HAP-1 (cell line): ENCODE data around the gene EGFLAM.

ENCODE experiments used
- DNase-seq, 2 experiments: peaks; one replicate each; pipeline ENCODE4 v3.0.0-alpha.2; 2016 to 2020; ENCODE audit warnings: low spot score in 2 of 2
- H3K27me3 ChIP-seq: fragments of 250-450 bp; sonication (Bioruptor Pico); 2 replicates; pipeline ENCODE4 v1.5.1; 2020; ENCODE audit warnings: low read depth, mild to moderate bottlenecking, moderate library complexity
- H3K36me3 ChIP-seq: fragments of 250-450 bp; sonication (Bioruptor Pico); replicated peaks from 2 replicates; pipeline ENCODE4 v1.5.1; 2020; ENCODE audit warnings: mild to moderate bottlenecking
- H3K4me1 ChIP-seq: fragments of 250-450 bp; sonication (Bioruptor Pico); 2 replicates; pipeline ENCODE4 v1.5.1; 2020; ENCODE audit warnings: mild to moderate bottlenecking
- H3K4me3 ChIP-seq: fragments of 250-450 bp; sonication (Bioruptor Pico); 2 replicates; pipeline ENCODE4 v1.5.1; 2020; ENCODE audit warnings: mild to moderate bottlenecking, moderate library complexity
- H3K9me3 ChIP-seq: fragments of 250-450 bp; sonication (Bioruptor Pico); 2 replicates; pipeline ENCODE4 v1.5.1; 2020; ENCODE audit warnings: mild to moderate bottlenecking, moderate library complexity
- in situ Hi-C: fragments of 300-500 bp; cut with MboI; formaldehyde crosslinking; loops from 3 replicates; pipeline ENCODE4 v1.14.3; 2020; ENCODE audit warnings: low sequenced_read_pairs, inconsistent platforms, mixed read lengths

Gene EGFLAM

GRCh38 chr5:38494763-38495162 is 236.4 kb downstream of the EGFLAM start:
- DNase-seq: no peak
- H3K4me1 ChIP-seq: no peaks in the 10 kb centered on the region

GRCh38 chr5:38497946-38498345 is 239.6 kb downstream of the EGFLAM start:
- no peak overlapping the region for H3K4me3 ChIP-seq
- in situ Hi-C loops: no loop called here
- H3K4me1 ChIP-seq: no peaks in the 10 kb centered on the region
- H3K9me3 ChIP-seq: no peaks in the 10 kb centered on the region
- no peaks in the 10 kb centered on the region for H3K27me3 ChIP-seq
- DNase-seq: no peak
- no peaks in the 10 kb centered on the region for H3K36me3 ChIP-seq

More at GRCh38 chr5:38494763-38495162, 236.4 kb downstream of the EGFLAM start:
- no peaks in the 10 kb centered on the region for H3K9me3 ChIP-seq
- in situ Hi-C loops: no loop called here
- no peaks in the 10 kb centered on the region for H3K36me3 ChIP-seq
- H3K4me3 ChIP-seq: no peak overlapping the region
- no peaks in the 10 kb centered on the region for H3K27me3 ChIP-seq

- no peaks in the 10 kb centered on the region for H3K27me3 ChIP-seq
- DNase-seq: no peak
- no peaks in the 10 kb centered on the region for H3K4me1 ChIP-seq
- in situ Hi-C loops: no loop called here
- H3K9me3 ChIP-seq: no peaks in the 10 kb centered on the region
- H3K4me3 ChIP-seq: no peak overlapping the region
- H3K36me3 ChIP-seq: no peaks in the 10 kb centered on the region
Measured at GRCh38 chr5:38500573-38501260, 242.4 kb downstream of the EGFLAM start.

- no peaks in the 10 kb centered on the region for H3K9me3 ChIP-seq
- no peak for DNase-seq
- peaks cover 8% of the 10 kb centered on the region; the same call in 1 of the 2 replicates for H3K4me1 ChIP-seq
- no peaks in the 10 kb centered on the region for H3K27me3 ChIP-seq
- H3K4me3 ChIP-seq: no peak overlapping the region
- in situ Hi-C loops: no loop called here
- H3K36me3 ChIP-seq: no peaks in the 10 kb centered on the region
Measured at GRCh38 chr5:38506302-38506701, 247.9 kb downstream of the EGFLAM start.

- Histone ChIP-seq H3K4me3 (no peak overlapping the region), H3K9me3 (no peaks in the 10 kb centered on the region), H3K4me1 (peaks cover 8% of the 10 kb centered on the region; the same call in 1 of the 2 replicates), H3K36me3 (no peaks in the 10 kb centered on the region; the same call in 1 of the 2 replicates), H3K27me3 (no peaks in the 10 kb centered on the region)
- in situ Hi-C loops: no loop called here
- DNase-seq: peak in 1 of 2 experiments; percentile 15
Measured at GRCh38 chr5:38509185-38509584, 250.8 kb downstream of the EGFLAM start.
